Globus pallidus (tissue), 1 donor: ENCODE results near the gene ITM2C.
A peak's percentile ranks its signal among the peaks of the same experiment; 100 is the strongest.

Experiments
- DNase-seq: peaks from one replicate; pipeline ENCODE4 v3.0.0-alpha.2; 2015; ENCODE audit warnings: low spot score

The ITM2C gene

DNA sequence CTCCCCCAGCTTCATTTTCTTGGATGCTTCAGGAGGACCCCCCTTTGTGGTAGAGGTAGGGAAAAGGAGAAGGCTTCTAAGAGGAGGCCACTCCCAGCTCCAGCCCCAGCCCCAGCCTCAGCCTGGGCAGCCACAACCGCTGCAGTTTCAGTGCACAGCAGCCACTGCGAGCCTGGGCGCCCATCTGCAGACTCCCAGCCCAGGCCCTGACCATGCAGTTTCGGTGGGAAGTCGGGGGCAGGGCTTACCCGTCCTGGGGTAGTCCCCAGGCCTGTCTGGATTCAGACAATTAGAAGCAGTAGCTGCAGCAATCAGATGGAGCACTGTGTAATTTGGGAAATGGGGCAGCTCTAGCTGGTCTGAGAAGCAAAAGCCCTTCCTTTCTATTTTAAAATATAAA lies 28.6 kb downstream of the ITM2C start:
- no peak for DNase-seq

DNA sequence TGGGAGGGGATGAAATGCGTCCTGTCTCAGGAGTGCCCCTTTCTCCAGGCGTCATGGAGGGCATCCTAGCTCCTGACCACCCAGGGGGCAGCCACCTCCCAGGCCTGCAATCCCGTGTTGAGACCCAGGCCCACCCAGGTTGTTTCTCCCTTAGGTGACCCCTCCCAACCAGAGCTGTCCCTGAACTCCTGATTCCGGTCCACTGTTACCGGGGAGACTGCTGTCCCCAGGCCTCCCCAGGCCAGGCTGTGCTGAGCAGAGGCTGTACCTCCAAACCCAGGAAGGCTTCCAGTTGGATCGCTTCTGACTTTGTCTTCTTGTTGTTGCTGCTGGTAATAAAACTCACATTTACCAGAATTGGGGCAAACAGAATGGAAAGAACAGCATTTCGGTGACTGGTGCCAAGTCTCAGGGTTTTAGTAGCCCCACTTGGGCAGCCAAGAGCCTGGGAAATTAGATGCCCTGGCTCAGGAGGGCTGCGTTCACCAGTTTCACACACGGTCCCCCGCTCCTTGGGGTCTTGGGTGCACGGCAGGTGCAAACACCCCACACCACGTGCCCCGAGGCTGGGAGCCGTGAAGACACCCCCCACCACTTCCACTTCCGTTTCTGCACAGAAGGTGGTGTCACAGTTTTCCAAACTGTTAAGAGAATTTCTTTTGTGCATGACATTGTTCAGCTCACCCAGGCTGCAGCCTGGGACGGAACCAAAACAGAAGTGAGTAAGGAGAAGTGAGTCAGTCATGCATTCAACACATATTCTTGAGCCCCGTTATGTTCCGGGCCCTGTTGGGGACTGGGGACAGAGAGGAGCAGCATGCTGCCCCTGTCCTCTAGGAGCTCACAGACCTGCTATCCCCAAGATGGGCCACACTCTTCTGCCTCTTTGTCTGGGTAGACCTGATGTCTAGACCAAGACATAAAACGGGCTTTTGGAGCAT lies 29.4 kb downstream of the ITM2C start:
- DNase-seq = peak; percentile 65

DNA sequence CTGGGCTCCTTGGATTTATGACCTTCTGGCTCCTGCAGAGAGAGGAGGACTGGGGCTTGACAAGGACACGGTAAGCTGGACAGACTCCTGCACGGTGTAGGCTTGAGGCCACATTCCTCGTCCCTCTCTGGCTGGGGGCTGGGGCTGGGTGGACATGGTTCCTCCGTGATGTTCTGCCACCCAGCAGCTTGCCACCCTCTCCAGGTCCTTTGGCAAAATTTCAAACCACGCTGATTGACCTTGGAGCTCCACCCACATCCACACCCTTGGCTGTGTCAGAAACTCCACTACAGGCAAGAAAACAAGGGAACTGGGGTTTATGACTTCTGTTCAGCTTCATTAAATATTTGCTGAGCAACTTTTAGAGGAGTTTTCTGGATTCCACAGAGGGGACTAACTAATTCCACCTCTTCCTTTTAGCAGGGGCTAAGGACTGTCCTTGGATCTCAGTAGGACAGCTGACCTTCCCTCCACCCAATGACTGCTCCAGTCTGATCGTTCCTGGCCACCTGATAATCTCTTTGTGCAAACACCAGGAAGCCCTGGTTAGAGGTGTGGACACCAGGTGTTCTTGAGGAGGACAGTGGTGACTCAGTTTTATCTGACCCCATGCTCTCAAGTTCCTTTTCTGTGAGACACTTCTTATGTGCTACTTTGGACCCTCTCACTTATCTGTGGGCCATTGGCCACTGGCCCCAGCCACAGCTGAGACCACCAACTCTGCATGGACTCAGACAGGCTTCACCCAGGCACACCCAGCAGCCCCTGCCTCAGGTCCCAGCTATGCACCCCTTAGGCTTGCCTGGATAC lies 31.0 kb downstream of the ITM2C start:
- DNase-seq = no peak

DNA sequence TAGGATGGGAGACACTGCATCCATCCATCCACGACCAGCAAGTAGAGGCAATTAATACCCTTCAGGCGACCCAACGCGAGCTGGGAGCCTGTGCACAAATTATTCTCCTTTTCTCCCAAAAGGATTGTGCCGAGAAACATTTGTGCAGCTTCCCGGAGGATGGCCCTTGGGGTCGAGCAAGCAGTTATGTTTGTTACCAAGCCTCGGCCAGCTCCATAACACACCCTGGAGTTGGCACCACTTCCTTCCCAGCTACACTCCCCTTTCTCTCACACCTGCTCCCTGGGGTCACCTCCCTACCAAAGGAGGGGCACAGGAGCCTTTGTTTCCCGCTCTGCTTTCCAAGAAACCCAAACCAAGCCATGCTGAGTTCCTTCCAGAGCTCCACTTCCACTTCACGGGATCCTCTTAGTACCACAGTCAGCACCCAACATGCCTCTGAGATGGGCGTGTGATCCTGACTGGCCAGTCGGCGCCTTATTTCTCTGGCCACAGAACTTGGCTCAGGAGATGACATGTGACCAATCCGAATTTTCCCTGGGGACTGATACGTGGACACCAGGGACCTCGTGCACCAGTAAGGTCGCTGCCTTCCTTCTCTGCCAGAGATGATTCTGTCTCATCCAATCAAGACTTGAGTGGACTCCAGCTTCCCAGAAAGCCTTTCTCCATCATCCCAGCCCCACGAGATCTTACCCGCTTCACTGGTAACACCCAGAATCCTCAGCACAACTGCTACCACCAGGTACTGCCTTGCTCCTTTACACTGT lies 31.8 kb downstream of the ITM2C start:
- DNase-seq = no peak

DNA sequence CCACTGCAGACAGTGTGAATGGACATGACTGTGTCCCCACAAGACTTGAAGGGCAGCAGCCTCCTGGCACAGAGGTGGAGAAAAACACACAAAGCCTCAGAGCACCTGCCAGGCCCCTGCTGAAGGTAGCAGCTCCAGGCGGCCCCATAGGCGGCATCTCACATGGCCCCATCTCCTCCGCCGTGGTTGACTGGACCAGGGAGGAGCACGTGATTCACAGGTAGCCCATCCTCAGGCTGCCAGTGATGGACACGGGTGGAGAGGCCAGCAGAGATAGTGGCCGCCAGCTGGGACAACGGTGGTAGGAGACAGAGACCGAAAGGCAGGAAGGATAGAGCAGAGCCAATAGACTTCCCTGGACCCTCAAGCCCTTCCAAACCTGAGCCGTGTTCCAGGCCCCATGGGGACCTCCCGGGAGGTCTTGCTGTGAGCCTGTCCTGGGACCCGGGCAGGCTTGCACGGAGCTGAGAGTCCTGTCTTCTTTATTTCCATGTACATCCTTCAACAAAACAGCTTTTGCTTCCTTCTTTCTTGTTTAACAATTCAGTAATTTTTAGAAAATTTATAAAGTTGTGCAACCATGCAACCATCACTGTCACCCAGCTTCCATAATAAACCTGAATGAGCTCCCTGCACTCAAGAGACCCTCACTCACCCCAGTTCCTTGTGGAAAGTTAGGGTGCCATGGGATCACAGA lies 33.4 kb downstream of the ITM2C start:
- no peak for DNase-seq

DNA sequence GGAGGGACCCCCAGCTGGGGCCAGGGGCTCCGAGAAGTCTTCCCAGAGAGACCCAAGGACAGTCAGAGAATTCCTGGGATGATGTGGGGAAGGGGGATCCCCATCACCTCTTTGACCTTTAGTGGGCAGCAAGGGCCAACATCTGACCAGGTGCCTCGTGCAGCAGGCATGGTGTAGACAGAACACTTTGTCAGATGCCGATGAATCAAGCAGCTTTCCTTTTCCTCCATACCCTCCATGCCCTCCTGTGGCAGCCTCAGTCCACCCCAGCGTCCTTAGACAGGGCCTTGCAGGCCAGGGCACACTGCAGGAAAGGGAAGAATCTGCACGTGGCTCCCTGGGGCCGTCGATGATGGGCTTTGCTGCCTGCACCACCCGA lies 34.0 kb downstream of the ITM2C start:
- no peak for DNase-seq

DNA sequence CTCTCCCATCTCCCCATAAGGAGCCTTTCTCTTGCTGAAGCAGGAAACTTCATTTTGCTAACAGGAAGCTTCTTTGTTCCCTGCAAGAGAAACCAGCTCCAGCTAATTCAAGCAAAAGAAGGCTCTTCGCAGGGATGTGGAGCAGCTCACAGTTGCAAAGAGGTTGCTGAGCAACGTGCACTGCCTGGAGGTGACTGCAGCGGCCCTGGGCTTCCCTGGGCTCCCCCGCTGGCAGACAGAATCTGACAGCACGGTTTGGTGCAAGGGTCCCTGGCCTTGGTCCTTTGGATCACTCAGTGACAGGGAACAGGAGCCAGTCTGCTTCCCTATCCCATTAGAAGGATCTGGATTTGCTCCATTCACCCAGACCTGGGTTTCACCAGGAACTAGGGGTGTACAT lies 34.5 kb downstream of the ITM2C start:
- no peak for DNase-seq

DNA sequence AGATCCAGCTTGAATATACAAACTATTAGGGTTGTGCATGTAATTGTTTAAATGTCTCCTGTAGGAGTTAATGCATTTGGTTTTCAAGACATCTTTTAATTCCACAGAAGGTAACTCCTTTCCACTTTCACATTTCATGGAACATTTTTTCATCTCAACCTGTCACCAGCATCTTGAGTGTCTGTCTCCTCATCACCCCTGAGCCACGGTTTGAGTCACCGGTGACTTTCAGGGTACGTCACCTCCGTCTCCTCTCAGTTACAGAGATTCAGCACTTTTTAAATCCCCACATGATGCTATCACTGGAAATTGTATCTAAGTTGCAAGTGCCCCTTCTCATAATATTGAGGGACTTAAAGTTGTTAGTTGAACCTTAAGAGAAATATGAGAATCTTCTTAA lies 35.0 kb downstream of the ITM2C start:
- no peak for DNase-seq

DNA sequence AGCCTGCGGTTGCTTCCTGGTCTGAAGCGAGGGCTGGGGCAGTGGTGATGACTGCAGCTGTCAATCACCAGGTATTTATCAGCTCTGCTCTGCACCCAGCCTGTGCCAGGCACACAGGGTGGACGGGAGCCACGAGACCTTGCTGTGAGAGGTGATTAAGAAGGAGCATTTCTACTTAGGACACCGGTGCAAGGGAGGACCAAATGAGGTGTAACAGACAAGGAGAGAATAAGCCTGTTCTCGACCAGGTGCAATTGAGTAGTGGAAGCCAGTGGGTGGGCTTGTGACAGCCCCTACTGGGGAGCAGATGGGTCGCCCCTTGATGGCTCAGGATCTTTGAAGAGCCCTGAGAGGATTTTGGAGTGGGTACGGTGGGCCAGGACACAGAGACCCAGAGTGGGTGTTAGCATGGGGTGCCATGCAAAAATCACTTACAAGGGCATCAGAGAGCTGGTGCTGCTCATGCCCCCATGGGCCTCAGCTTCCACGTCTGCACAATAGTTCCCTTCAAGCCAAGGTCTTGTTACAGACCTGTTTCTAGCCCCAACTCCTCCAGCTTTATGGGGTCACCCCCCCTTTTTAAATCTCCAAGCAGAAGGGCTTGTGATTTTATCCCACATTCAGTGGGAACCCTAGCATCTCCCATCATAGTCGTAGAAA lies 35.7 kb downstream of the ITM2C start:
- no peak for DNase-seq

DNA sequence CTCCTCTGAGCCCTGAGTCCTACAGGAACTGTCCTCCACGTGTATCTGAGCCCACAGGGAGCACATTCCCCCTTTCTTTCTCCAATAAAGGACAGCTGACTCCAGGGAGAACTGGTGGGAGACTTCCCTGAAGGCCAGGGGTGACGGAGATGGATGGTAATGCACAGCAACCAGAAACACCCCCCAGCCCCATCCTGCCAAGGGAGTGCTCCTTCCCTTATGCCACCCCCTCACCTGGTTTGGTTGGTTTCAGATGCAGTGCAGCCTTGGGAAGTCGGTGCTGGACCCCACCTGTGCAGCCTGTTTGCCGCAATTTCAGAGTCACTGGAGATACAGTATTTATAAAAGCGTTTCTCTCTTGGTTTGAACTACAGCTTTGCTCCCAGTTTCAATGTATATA lies 36.3 kb downstream of the ITM2C start:
- no peak for DNase-seq

DNA sequence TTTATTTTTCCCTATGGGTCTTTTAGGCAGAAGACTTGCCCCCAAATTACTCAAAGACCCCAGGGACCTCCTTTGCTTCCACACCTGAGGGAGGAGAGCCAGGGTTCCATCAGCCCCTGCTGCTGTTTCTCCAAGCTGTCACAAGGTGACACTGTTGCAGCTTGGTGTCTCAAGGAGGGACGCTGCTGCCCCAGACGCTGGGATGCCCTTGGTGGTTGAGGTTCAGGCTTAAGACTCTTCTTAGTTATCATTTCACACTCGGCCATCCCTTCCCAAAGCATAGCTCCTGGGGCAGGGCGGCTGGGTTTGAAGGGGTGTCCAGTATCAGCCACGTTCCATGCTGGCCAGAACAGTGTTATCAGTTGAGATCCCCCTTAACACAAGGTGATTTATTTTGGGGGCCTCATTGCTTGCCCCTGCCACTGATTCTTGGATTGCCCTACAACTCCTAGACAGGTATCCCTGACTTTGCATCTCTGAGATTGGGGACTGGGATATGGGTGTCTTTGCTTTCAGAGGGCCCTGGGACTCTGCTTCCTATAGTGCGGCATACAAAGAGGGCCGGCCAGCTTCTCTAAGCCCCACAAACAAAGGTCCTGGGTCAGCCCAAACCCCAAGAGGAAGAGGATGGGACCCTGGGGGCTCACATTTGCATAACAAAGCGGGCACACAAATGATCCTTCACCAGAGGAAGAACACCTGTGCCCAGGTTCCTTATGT lies 37.6 kb downstream of the ITM2C start:
- no peak for DNase-seq

DNA sequence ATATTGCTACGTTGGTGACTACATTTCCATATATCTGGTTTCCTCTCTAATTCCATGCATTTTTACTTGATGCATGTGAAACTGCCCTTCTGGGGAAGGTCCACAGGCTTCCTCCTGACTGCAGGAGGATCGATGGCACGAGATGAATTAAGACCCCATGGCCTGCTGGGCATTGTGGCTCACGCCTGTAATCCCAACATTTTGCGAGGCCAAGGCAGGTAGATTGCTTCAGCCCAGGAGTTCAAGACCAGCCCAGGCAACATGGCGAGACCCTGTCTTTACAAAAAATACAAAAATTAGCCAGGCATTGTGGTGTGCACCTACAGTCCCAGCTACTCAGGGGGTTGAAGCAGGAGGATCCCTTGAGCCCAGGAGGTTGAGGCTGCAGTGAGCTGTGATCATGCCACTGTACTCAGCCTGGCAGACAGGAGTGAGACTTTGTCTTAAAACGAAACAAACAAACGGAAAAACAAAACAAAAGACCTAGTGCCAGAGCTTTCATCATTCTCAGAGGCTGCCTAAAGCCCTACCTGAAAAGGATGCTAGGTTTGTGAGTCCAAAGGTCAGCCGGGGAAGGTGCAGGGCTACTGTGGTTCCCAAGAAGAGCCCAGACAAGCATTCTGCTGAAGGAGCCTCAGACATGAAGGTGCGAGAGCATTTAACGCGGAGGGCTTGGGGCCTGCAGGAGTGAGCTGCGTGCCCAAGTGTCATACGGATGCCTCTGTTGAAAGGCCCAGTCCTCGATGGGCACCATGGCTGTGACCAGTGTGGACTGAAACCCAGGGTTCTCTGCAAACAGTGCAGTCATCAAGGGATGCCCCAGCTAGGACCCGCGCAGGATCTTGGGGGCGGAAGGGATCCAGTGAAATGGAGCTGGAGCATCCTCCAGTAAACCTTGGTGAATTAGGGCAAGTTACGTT lies 38.7 kb downstream of the ITM2C start:
- no peak for DNase-seq

DNA sequence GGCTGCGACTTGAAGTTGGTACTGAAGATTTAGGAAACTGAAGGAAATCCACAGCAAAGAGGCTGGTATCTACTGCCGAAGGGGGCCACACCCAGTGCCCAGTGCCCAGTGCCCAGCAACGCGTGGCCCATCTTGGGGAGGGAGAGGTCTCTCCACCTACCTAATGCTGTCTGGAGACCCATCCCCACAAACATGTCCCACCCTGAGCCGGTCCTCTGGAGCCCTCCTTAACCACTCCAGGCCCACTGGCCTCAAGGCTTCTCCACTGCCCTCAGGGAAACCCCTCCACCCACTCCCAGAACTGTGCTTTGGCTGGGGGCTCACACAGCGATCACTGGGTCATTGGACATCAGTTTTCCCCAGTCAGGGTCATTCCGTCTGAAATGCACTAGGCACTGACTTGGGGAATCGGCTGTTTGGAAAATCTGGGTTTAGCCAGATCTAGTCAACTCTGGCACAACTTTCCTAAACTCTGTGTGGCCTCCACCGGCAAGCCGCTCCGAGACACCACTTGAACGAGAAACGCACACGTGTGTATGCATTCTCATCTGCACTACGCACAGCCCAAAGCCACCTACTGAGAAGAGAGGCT lies 40.2 kb downstream of the ITM2C start:
- no peak for DNase-seq

DNA sequence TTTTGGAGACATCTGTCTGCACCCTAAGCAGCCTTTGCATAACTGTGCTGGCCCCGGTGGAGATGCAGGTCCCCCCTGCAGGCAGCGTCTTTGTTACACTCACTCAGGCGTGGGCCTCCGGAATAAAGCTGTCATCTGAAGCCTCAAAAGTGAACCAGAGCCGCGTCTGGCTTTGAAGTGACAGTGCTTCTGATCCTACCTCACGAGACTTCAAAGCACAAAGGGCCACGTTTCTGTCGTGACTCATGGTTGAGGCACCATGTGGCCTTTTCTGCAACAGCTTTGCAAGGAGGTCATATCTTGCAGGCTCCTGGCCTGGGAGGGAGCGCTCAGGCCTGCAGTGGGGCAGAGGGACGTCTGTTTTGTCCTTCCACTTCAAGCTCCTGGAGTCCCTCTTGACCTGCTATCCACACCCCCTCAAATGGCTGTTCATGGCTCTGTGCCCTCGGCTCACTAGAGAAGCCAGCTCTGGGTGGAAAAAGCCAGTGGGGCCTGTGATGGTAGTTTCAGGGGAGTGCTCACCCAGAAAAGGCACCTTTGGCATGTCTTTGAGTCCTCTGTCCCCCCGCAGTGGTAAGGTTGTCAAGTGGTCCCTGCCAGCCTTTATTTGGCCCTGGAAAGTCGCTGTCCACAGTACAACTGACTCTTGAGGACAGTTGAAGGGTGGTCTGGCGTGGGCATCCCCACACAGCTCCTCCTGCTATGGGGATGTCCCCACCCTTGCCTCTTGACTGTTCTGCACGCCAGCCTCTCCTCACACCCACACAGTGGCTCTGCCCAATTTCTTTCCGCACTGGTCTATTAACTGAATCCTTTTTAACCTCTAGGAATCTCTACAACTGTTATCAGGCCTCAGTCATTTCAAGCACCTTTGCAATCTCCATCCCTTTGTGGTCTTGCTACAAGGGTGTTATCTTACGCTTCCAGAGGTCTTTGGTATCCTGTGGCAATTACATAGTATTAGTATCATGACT lies 41.0 kb downstream of the ITM2C start:
- DNase-seq = no peak

DNA sequence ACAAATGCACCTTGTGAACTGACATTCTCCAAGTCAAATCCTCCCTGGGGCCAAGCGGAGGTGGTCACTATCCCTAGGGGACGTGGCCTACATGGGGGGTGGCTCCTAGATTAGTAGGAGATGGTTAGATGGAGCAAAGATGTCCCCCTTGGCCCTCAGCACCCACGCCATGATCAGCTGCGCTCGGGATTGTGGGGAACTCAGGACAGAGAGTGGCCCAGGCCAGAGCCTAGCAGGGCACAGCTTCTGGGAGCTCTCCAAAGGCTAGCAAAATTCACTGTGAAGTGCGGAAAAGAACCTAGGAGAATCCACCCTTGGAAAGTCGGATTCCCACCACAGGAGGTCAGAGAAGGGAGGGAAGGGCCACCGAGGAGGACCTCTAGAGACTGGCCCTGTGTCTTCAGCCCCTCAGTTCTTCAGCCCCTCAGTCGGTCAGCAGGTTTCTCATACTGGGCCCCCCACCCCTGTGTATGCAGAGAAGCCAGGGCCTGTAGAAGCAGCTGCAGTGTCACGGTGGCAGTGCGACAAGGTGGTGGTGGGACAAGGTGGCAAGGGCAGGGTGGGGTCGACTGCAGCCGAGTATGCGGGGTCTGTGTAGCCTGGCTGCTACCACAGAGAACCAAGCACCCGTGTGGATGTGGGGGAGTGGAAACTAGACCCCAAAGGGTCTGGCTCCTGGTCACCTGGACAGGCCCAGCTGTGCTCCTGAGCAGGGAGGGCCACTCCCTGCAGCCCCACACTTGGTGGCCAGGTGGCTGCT lies 41.9 kb downstream of the ITM2C start:
- no peak for DNase-seq

DNA sequence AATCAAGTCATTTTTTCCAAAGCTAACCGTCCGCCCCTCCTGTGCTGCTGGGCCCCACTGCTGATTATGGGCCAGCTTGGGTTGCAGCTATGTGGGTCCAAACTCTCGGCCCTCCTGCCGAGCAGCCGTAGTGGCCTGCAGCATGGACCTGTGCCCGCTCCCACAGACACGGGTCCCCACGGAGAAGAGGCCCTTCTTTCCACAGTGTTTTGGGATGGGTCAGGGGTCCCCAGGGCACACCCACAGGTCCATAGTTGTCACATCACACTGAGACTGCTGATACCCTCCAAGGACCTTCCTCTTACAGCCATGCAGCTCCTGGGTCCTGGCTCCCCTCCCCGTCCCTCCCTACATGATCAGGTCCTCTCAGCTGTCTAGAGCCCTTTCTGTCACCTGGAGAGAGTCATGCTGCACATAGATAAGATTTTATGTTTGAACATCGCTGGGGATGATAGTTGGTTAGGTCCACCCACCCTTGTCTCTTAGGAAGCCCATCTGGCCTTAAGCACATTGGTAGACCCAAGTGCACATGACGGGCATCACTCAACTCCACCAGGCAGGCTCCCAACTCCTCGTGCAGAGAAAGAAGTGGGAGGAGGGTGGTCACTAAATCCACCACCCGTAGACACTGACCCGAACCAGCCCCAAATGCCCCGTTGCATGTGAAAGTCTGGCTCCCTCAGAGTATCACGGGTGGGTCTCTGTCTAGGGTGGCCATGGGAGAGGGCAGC lies 42.8 kb downstream of the ITM2C start:
- no peak for DNase-seq
